ENCODE measurements around the gene DEFB114. TPM values are rescaled to one million over a fixed set of nuclear protein-coding genes. Genes with fewer than 3 reads are reported as not detected.

DEFB114 gene, protein sequence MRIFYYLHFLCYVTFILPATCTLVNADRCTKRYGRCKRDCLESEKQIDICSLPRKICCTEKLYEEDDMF
- not detected in 2 replicates for total RNA-seq (2014; rRNA removed; shearing (Covaris generic))

DNA sequence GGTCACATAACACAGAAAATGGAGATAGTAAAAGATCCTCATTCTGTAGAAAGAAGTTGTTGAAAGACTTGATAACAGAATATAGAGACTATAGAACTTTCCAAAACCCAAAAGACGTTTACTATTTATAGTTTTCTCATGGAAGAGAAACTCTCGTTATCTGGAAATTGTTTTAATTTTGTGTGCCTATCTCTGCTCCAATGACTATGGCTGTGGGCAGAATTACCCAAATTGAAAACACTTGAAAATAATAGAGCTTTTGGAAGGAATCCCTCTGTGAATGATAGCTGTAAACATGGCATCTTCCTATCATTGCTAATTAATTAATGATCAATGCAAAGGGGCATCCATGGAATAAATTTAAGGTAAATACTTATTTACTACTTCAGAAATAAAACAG, at the start of gene DEFB114:
Gene DEFB114, minus strand, starts transcription at position 101 of the 400 bp plus-strand sequence. Its CDS starts 59 bp downstream, at position 42.
- H3K9me3 ChIP-seq (replicated peaks), result no peaks in the 10 kb centered on the region
- DNase-seq, result no peak

DNA sequence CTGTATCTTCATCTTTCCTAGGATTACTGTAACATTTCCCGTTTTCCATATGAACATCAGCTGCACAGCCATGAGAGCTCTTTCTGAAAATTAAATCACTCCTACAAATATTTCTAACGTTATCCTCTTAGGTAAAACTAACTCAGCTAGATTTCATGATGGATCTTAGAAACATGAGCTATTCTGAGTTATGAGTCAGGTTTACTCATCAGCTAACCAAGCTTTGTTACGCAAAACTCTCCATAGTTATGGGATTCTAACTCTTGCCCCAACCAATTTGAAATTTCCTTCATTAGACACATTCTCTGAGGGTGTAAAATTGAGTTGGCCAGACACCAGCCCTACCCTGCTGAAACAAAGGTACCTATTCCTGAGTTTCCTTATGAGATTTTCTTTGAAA, 43.9 kb upstream of the DEFB114 start:
- Histone ChIP-seq H3K9me3 (replicated peaks) (no peaks in the 10 kb centered on the region), H3K27ac (no peak overlapping the region), H3K4me1 (no peaks in the 10 kb centered on the region), H3K27me3 (no peaks in the 10 kb centered on the region), H3K4me3 (no peak overlapping the region), H3K36me3 (no peaks in the 10 kb centered on the region)
- DNase-seq, result no peak

More for the DNA sequence above, at the start of gene DEFB114:
- no peak within 1 kb of the TSS for H3K4me3 ChIP-seq
- no peaks in the 10 kb centered on the region for H3K4me1 ChIP-seq
- H3K27me3 ChIP-seq, result no peaks in the 10 kb centered on the region
- no peak within 1 kb of the TSS for H3K27ac ChIP-seq
- no peaks in the 10 kb centered on the region for H3K36me3 ChIP-seq

DNA sequence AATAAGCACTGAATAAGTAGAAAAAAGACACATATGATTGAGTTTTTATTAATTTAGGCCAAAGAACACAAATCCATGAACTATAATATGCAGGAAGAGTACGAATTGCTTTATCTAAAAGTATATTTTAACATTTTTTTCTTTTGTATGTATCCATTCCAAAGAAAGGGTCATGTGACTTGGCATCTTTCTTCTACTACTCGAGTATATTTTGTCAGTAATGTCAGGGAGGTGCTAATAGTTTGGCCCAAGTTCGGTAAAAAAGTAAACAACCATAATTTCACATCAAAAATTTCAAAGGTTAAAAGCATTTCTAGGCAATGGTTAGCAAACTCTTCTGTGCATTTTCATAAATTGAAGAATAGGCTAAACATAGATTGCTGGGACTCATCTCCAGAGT, 39.2 kb upstream of the DEFB114 start:
- Histone ChIP-seq H3K4me3 (no peak overlapping the region), H3K9me3 (replicated peaks) (no peaks in the 10 kb centered on the region), H3K27me3 (no peaks in the 10 kb centered on the region), H3K36me3 (no peaks in the 10 kb centered on the region), H3K27ac (no peak overlapping the region), H3K4me1 (no peaks in the 10 kb centered on the region)
- no peak for DNase-seq

DNA sequence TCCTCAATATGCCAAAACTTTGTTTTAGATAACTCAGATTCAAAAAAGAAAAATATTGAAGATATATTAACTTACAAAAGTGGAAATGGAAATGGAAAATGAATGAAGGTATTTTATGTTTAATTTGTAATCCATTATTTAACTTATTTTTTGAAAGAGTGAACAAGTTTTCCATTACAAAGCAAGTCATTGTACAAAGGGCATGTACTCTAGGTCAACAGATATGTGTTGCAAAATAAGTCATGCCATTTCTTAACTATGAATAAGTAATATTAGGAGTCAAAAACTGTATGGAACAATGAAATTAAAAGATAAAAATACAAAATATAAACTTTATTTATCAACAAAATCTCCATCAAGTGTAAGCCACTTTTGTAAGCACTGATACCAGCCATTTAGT, 31.3 kb upstream of the DEFB114 start:
- no peaks in the 10 kb centered on the region for H3K36me3 ChIP-seq
- DNase-seq, result no peak
- no peaks in the 10 kb centered on the region for H3K27me3 ChIP-seq
- no peaks in the 10 kb centered on the region for H3K4me1 ChIP-seq
- no peak overlapping the region for H3K27ac ChIP-seq
- H3K4me3 ChIP-seq, result no peak overlapping the region
- H3K9me3 ChIP-seq (replicated peaks), result no peaks in the 10 kb centered on the region

DNA sequence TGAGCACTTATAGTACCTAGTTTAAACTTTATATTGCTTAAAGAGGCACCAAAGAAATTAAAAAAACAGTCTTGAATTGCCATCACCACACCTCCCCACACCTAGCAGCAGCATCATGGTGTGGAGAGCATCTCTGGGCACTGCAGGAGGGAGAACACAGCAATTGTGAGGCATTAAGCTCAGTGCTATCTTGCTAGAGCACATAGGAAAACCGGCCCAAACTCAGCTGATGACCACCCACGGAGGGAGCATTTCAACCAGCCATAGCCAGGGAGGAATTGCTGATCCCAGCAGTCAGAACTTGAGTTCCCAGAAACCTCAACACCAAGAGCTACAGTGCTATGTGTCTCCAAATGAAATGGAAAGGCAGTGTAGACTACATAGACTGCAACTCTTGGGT, 24.9 kb upstream of the DEFB114 start:
- no peaks in the 10 kb centered on the region for H3K9me3 ChIP-seq (replicated peaks)
- DNase-seq, result no peak

DNA sequence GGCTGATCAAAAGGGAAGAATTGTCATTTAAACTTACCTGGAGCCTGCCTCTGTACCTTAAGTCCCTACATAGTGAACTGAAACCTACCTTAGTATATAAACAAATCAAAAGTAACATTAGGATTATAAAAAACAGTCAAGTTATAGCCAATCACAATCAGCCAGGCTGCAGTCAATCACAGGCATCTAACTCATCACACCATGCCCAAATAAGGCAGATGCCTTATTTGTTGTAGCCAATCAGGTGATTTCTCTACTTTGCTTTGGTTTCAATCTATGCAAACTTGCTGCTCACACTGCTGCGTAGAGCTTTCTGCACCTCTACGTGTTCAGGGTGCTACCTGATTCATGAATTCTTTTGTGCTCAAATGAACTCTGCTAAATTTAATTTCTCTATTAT, 23.8 kb upstream of the DEFB114 start:
- Histone ChIP-seq H3K36me3 (no peaks in the 10 kb centered on the region), H3K4me1 (no peaks in the 10 kb centered on the region), H3K27me3 (no peaks in the 10 kb centered on the region), H3K9me3 (replicated peaks) (no peaks in the 10 kb centered on the region), H3K4me3 (no peak overlapping the region), H3K27ac (no peak overlapping the region)
- DNase-seq, result no peak

More for the DNA sequence above, 24.9 kb upstream of the DEFB114 start:
- Histone ChIP-seq H3K4me3 (no peak overlapping the region), H3K36me3 (no peaks in the 10 kb centered on the region), H3K27ac (no peak overlapping the region), H3K27me3 (no peaks in the 10 kb centered on the region), H3K4me1 (no peaks in the 10 kb centered on the region)

DNA sequence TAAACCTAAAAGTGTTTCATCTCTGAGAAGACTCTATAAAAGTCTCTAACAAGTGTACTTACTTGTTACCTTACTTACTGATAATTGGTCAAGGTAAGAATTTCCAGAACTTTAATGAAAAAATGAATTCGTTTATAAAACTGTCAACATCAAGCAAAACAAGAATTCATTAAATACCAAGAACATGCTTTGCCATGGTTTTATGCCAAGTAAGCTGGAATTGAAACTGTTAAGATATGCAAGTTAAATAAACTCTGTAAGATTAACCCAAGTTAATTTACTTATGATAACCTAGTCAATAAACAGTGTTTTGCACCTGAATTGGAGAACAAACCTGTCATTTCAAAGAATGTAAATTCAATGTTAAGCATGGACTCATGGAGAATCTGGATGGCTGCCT, 22.6 kb upstream of the DEFB114 start:
- H3K4me1 ChIP-seq, result no peaks in the 10 kb centered on the region
- H3K27me3 ChIP-seq, result no peaks in the 10 kb centered on the region
- no peak for DNase-seq
- H3K4me3 ChIP-seq, result no peak overlapping the region
- H3K27ac ChIP-seq, result no peak overlapping the region
- H3K9me3 ChIP-seq (replicated peaks), result no peaks in the 10 kb centered on the region
- no peaks in the 10 kb centered on the region for H3K36me3 ChIP-seq

DNA sequence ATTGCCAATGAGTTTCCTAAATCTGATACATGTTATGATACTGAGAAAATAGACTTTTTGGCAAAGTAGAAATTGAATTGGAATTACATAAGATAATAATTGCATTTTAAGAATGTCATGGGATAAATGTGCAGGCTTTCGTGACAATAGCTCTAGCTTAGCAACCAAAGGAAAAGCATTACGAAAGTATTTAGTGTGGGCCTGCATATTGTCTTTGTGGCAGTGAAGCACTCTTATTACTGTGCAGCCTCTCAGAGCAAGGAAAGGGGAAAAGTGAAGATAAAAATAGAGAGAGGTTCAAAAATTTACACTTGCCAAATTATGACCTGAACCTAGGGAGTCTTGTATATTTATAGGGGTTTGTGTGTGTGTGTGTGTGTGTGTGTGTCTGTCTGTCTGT, 18.1 kb upstream of the DEFB114 start:
- no peaks in the 10 kb centered on the region for H3K27me3 ChIP-seq
- no peak overlapping the region for H3K27ac ChIP-seq
- no peaks in the 10 kb centered on the region for H3K9me3 ChIP-seq (replicated peaks)
- H3K4me3 ChIP-seq, result no peak overlapping the region
- no peaks in the 10 kb centered on the region for H3K4me1 ChIP-seq
- no peaks in the 10 kb centered on the region for H3K36me3 ChIP-seq
- no peak for DNase-seq

DNA sequence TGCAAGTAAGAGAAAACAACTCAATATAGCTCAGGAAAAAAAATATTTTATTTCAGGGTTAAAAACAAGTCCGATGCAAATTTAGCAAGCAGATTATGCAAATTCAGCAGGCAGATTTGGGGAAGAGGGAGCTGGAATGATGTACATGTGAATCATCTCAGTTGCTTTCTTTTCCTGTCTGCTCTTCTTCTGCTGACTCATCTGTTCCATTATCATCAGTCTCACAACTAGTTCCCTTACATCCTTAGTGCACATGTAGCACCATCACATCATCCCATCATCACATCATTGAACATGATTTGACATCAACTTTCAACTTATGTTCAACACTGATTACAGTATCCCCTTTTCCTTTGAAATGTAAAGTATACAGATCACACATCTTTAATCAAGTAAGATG, 16.9 kb upstream of the DEFB114 start:
- no peaks in the 10 kb centered on the region for H3K27me3 ChIP-seq
- no peaks in the 10 kb centered on the region for H3K4me1 ChIP-seq
- DNase-seq, result no peak
- H3K9me3 ChIP-seq (replicated peaks), result no peaks in the 10 kb centered on the region
- H3K36me3 ChIP-seq, result no peaks in the 10 kb centered on the region
- no peak overlapping the region for H3K4me3 ChIP-seq
- no peak overlapping the region for H3K27ac ChIP-seq

DNA sequence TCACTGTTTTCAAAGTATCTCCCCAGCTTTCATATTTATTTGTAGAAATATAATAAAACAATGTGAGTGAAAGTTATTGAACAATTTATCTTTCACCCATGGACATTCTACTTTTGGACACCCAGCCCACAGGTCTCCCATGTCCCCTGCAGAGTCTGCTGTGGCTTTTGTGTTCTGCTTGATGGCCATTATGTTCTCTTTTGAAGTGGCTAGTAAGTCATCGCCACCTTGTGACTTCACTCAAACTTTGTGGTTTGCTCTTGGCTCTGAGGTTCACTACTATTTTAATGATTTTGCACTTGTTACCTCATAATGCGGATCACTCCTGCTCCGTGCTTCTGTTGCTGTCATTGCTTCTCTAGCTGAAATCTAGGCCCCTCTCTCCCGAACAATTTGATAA, 15.6 kb upstream of the DEFB114 start:
- Histone ChIP-seq H3K9me3 (replicated peaks) (no peaks in the 10 kb centered on the region), H3K4me3 (no peak overlapping the region), H3K27me3 (no peaks in the 10 kb centered on the region), H3K27ac (no peak overlapping the region), H3K36me3 (no peaks in the 10 kb centered on the region), H3K4me1 (no peaks in the 10 kb centered on the region)
- DNase-seq, result peak; percentile 4 to 39

DNA sequence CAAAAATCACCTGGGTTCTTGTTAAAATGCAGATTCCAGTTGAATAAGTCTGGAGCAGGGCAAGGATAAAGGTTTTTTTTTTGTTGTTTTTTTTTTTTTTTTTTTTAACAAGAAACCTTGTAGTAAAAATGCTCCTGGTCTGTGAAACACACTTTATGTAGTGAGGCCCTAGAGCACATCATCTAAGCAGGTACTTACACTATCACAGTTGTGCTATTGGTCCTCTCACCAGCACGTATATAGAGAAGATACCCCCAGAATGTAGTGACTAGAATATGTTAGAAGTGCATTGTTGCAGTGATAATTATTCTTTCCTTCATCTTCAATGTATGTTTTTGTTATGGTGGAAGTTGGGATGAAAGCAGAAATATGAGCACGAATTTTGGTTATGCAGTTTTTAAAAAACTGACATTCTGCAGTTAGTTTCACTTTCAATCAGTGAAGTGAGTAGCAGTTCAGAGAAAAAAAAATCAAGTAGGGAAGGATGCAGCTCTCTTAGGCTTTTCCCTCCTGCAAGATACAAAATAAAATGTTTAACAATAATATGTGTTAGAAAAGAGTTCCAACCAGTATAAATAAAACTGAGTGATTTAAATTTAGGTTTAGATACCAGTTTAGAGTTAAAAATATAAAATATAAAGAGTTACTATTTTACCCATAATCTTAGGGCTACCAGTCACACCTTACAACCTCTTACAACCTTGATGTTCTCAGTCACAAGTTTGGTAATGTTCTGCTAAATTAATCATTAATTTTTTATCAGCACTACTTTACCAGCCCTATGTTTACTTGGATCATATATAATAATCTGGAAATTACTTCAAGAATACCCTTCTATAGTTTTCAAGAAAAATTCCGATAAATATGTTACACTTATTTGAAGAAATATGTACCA, 14.6 kb upstream of the DEFB114 start:
- Histone ChIP-seq H3K36me3 (no peaks in the 10 kb centered on the region), H3K9me3 (replicated peaks) (no peaks in the 10 kb centered on the region), H3K27ac (no peak overlapping the region), H3K27me3 (no peaks in the 10 kb centered on the region), H3K4me3 (no peak overlapping the region), H3K4me1 (no peaks in the 10 kb centered on the region)
- DNase-seq, result no peak

DNA sequence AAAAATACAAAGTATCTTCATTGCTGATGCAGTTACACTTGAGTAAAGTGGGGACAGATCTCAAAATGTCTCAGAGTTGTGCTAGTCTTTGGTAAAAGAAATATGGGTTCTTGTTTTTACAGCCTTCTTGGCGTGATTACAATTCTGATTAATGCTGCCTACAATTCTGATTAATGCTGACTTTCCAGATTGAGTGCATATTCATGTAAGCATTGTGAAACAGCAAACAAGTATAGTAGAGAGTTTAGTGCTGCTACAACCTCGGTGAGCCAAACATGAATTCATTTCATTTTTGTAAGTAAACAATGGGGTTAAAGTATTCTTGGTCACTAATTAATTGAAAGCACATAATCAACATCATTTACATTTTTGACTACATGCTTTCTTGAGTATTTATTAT, 5.6 kb upstream of the DEFB114 start, which contains the start of gene DEFB113:
Gene DEFB113, minus strand, starts transcription at position 21 of the 400 bp plus-strand sequence. Its CDS starts 0 bp downstream, at position 21.
- H3K36me3 ChIP-seq, result no peaks in the 10 kb centered on the region
- no peaks in the 10 kb centered on the region for H3K9me3 ChIP-seq (replicated peaks)
- no peak for DNase-seq
- no peaks in the 10 kb centered on the region for H3K27me3 ChIP-seq
- H3K4me3 ChIP-seq, result no peak within 1 kb of the TSS
- H3K4me1 ChIP-seq, result no peaks in the 10 kb centered on the region
- no peak within 1 kb of the TSS for H3K27ac ChIP-seq

DNA sequence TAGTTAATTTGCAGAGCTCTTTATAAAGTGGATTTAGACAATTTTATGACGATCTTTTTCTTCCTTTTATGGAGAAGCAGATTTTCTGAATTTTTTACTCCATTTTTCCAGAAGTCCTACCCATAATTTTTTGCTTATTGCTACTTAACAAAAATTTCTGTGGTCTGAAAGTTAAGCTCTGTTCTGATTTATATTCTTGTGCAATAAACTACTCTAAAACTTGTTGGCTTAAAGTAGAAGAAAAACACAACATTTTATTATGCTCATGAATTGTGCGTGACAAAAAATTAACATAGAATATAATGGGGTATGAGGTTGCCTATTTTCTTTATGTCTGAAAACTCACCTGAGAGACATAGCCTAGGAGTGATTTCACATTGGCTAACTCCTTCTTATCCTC, 2.9 kb upstream of the DEFB114 start:
- H3K4me3 ChIP-seq, result no peak overlapping the region
- H3K27ac ChIP-seq, result no peak overlapping the region
- no peaks in the 10 kb centered on the region for H3K27me3 ChIP-seq
- DNase-seq, result no peak
- no peaks in the 10 kb centered on the region for H3K36me3 ChIP-seq
- H3K4me1 ChIP-seq, result no peaks in the 10 kb centered on the region
- H3K9me3 ChIP-seq (replicated peaks), result no peaks in the 10 kb centered on the region

DNA sequence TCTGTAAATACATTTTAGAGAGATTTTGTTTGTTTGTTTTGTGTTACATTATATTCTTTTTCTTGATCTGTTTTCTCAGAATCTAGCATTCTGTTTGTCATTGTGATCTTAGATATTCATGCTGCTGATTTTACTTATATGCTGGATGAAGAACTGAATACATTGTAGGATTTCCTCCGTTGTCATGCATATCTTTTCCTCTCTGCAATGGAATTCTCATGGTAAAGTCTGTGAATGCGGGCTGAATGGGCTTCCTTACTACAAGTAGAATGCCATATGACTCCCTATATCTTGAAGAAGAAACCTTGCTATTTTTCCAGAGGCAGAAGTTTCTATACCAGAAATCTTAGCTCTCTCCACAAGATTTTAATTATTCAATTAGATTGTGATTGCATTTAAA, 2.4 kb upstream of the DEFB114 start:
- no peaks in the 10 kb centered on the region for H3K36me3 ChIP-seq
- H3K27ac ChIP-seq, result no peak overlapping the region
- no peaks in the 10 kb centered on the region for H3K27me3 ChIP-seq
- H3K4me1 ChIP-seq, result no peaks in the 10 kb centered on the region
- H3K4me3 ChIP-seq, result no peak overlapping the region
- H3K9me3 ChIP-seq (replicated peaks), result no peaks in the 10 kb centered on the region
- no peak for DNase-seq

DNA sequence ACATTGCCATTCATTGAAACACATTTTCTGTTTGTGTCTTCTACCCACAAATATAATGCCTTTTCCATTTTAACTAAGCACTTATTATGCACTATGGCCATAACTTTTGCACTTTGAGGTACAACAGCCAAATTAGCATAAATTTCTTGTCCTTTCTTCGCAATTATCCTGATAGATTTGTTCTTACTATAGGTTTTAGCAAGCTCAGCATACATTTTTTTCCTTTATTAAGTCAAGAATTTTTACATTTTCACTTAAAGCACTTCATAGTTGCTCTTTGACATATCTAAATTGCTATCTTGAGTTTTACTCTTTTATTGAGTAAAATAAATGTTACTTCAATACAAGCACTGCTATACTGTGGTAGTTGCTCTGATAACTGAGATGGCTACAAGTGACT, 5.8 kb downstream of the DEFB114 start:
- no peaks in the 10 kb centered on the region for H3K27me3 ChIP-seq
- no peak for DNase-seq
- H3K9me3 ChIP-seq (replicated peaks), result no peaks in the 10 kb centered on the region
- no peak overlapping the region for H3K4me3 ChIP-seq
- H3K4me1 ChIP-seq, result no peaks in the 10 kb centered on the region
- no peak overlapping the region for H3K27ac ChIP-seq
- no peaks in the 10 kb centered on the region for H3K36me3 ChIP-seq

DNA sequence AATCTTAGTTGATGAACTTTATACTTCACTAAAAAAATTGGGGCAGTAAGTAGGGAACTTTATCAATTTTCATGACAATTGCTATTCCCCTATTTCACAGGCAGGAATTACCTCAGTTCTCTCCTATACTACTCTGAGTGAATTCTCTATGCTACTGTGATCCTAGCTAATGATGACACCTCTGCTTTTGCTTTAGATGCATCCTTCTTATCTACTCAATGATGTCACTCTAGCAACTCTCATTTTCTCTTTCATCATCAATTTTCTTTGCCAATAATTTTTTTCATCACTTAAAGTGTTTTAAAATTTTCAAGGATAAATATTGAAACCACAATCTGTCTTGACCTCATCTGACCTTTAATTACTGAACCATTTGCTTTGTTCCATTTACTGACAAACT, 8.1 kb downstream of the DEFB114 start:
- no peaks in the 10 kb centered on the region for H3K4me1 ChIP-seq
- H3K27me3 ChIP-seq, result no peaks in the 10 kb centered on the region
- H3K4me3 ChIP-seq, result no peak overlapping the region
- H3K9me3 ChIP-seq (replicated peaks), result no peaks in the 10 kb centered on the region
- no peak overlapping the region for H3K27ac ChIP-seq
- no peak for DNase-seq
- H3K36me3 ChIP-seq, result no peaks in the 10 kb centered on the region
